B cell (primary cell): ENCODE results near the gene TBX4. TPM values are rescaled to one million over a fixed set of nuclear protein-coding genes. Genes with fewer than 3 reads are reported as not detected.

Experiments
- ATAC-seq: fragments of 200-7000 bp; cut with Tn5 transposase; one replicate; pipeline ENCODE4 v1.10.0; 2021; ENCODE audit warnings: low read depth, mild to moderate bottlenecking, moderate number of reproducible peaks, moderate library complexity
- CTCF ChIA-PET: fragments of 350-600 bp; sonication (Branson Sonifier 250); formaldehyde crosslinking; loops from one replicate; lab custom pipeline; 2021; ENCODE audit warnings: antibody characterized with exemption, inconsistent platforms; lab: Charles Lee
- POLR2A ChIA-PET: fragments of 350-600 bp; sonication (Branson Sonifier 250); formaldehyde crosslinking; loops from one replicate; lab custom pipeline; 2021; ENCODE audit warnings: antibody characterized with exemption; lab: Charles Lee
- DNase-seq: peaks from one replicate; pipeline ENCODE4 v3.0.0; 2013
- H2AFZ ChIP-seq: 2 replicates; pipeline ENCODE4 v1.6.1; 2012; ENCODE audit warnings: mild to moderate bottlenecking, low read depth, low read length; ENCODE audit not compliant: insufficient read depth, poor library complexity, severe bottlenecking
- H3K27ac ChIP-seq, 2 donors: 1 replicate in 1 of 2; 2 replicates in 1 of 2; pipeline ENCODE4 v1.5.1; 2012 to 2013; ENCODE audit warnings: low read length in 2 of 2, mild to moderate bottlenecking in 2 of 2, moderate library complexity in 1 of 2
- H3K27me3 ChIP-seq, 4 experiments: fragments of 200-600 bp in 1 of 4; sonication (generic) in 1 of 4; replicated peaks in 1 of 4; 1 replicate in 2 of 4; 2 replicates in 2 of 4; pipeline versions ENCODE4 v1.6.1 to v1.7.0; 2013 to 2016; ENCODE audit warnings: low read length in 3 of 4, mild to moderate bottlenecking in 2 of 4, mixed read lengths in 1 of 4, moderate library complexity in 1 of 4; ENCODE audit not compliant: insufficient read depth in 4 of 4, control insufficient read depth in 3 of 4; ENCODE audit errors: control extremely low read depth in 1 of 4
- H3K36me3 ChIP-seq, 2 experiments: replicated peaks in 1 of 2; 1 replicate in 1 of 2; 2 replicates in 1 of 2; pipeline versions ENCODE4 v1.6.1 to v1.7.1; 2013; ENCODE audit warnings: low read length in 1 of 2; ENCODE audit not compliant: insufficient read depth in 2 of 2, control insufficient read depth in 1 of 2; ENCODE audit errors: control extremely low read depth in 1 of 2, extremely low read depth in 1 of 2
- H3K4me1 ChIP-seq, 2 donors: fragments of 200-600 bp in 1 of 2; sonication (generic) in 1 of 2; 1 replicate in 1 of 2; 2 replicates in 1 of 2; pipeline versions ENCODE4 v1.5.1 to v1.6.1; 2013 to 2017; ENCODE audit warnings: low read length in 2 of 2; ENCODE audit not compliant: control insufficient read depth in 2 of 2, insufficient read depth in 2 of 2
- H3K4me2 ChIP-seq: replicated peaks from 2 replicates; pipeline ENCODE3; 2012; ENCODE audit warnings: mild to moderate bottlenecking, low read depth, low read length; ENCODE audit not compliant: poor library complexity, severe bottlenecking
- H3K4me3 ChIP-seq, 5 experiments: fragments of 200-600 bp in 1 of 5; sonication (generic) in 1 of 5; 1 replicate in 3 of 5; 2 replicates in 2 of 5; pipeline versions ENCODE4 v1.5.1 to v1.7.0; 2011 to 2016; ENCODE audit warnings: low read length in 4 of 5, mild to moderate bottlenecking in 4 of 5, low read depth in 2 of 5, control low read depth in 1 of 5, moderate library complexity in 1 of 5; ENCODE audit not compliant: insufficient read depth in 1 of 5; ENCODE audit errors: control extremely low read depth in 1 of 5, extremely low read depth in 1 of 5
- H3K79me2 ChIP-seq: fragments of 200-600 bp; sonication (generic); one replicate; pipeline ENCODE4 v1.6.0; 2016; ENCODE audit warnings: low read length; ENCODE audit not compliant: control insufficient read depth, insufficient read depth
- H3K9ac ChIP-seq: fragments of 200-600 bp; sonication (generic); 2 replicates; pipeline ENCODE4 v1.6.1; 2017; ENCODE audit warnings: mild to moderate bottlenecking, low read length, moderate library complexity
- H3K9me3 ChIP-seq, 3 donors: one replicate each; pipeline versions ENCODE4 v1.6.1 to v1.7.1; 2013; ENCODE audit warnings: low read length in 2 of 3; ENCODE audit not compliant: control insufficient read depth in 2 of 3, insufficient read depth in 1 of 3; ENCODE audit errors: control extremely low read depth in 1 of 3
- H4K20me1 ChIP-seq: 2 replicates; pipeline ENCODE4 v1.6.0; 2012; ENCODE audit warnings: mild to moderate bottlenecking, low read length; ENCODE audit not compliant: insufficient read depth, control insufficient read depth, poor library complexity, severe bottlenecking
- H3K27ac Mint-ChIP-seq: one replicate; pipeline ENCODE4 v1.8.0; 2021; ENCODE audit warnings: mixed read lengths
- H3K27me3 Mint-ChIP-seq: one replicate; pipeline ENCODE4 v1.8.0; 2021; ENCODE audit warnings: mixed read lengths
- H3K4me1 Mint-ChIP-seq: one replicate; pipeline ENCODE4 v1.8.0; 2021; ENCODE audit warnings: mixed read lengths
- H3K4me3 Mint-ChIP-seq: one replicate; pipeline ENCODE4 v1.8.0; 2021; ENCODE audit warnings: mixed read lengths
- H3K9me3 Mint-ChIP-seq: one replicate; pipeline ENCODE4 v1.8.0; 2022; ENCODE audit warnings: mixed read lengths; ENCODE audit not compliant: insufficient read depth
- CTCF ChIP-seq: fragments of 200-600 bp; IDR thresholded peaks from one replicate; pipeline ENCODE4 v1.8.0; 2022; ENCODE audit warnings: antibody characterized with exemption, mild to moderate bottlenecking
- EZH2 ChIP-seq: IDR thresholded peaks from 2 replicates; pipeline ENCODE4 v1.6.1; 2012; ENCODE audit warnings: borderline replicate concordance, low read depth, mild to moderate bottlenecking, moderate library complexity, low read length; ENCODE audit not compliant: insufficient read depth, poor library complexity, severe bottlenecking
- whole genome bisulfite sequencing: methylation state at CpG from one replicate; pipeline ENCODE4 v1.1.5; 2013; ENCODE audit warnings: missing lambda C conversion rate; ENCODE audit not compliant: insufficient coverage; 5-methylcytosine and 5-hydroxymethylcytosine counted together
- intact Hi-C: fragments of 100-400 bp; cut with micrococcal nuclease; formaldehyde crosslinking; loops from one replicate; pipeline ENCODE4 v1.10.0; 2022
- polyA plus RNA-seq: library from polyadenylated mRNA; depleted of rRNA; stranded (reverse); fragments of >200 nt; gene quantifications from 2 replicates; pipeline ENCODE4 v1.2.3, GENCODE V29; 2012
- total RNA-seq, 2 donors: library from RNA; stranded (reverse); fragments of 120-200 nt in 1 of 2; gene quantifications; 1 replicate in 1 of 2; 2 replicates in 1 of 2; pipeline versions ENCODE4 v1.2.3 to v1.2.4, GENCODE V29; 2013 to 2022

Gene TBX4
- total and polyA plus RNA-seq, 2 donors (not counting 1 experiment from before 2014, with no cell fraction given): not detected

- no peak overlapping the region for H3K9ac ChIP-seq
- H3K27ac Mint-ChIP-seq: no peak overlapping the region
- ATAC-seq: no peak
- no peak overlapping the region for H3K27ac ChIP-seq
- CTCF ChIA-PET: interaction anchor here (0.6 to 0.7 kb wide), 3 partner anchors 47 to 433 kb away, joined by 3 read pairs; no protein-coding TSS in a partner anchor
- TF ChIP-seq CTCF: no peak
- TF ChIP-seq EZH2: no peak
- H3K4me3 Mint-ChIP-seq: no peak overlapping the region
- H3K4me2 ChIP-seq: no peak overlapping the region
- H2AFZ ChIP-seq: no peak overlapping the region
- 91% methylated on average over 2 of the region's 4 CpGs for WGBS
- peaks cover 58% of the 10 kb centered on the region for H3K27me3 Mint-ChIP-seq
- intact Hi-C loops: no loop called here
- no peak overlapping the region for H3K4me3 ChIP-seq
- H3K4me1 Mint-ChIP-seq: peaks cover 4% of the 10 kb centered on the region
- peaks cover 0 to 43% (median 7%) of the 10 kb centered on the region in 4 experiments for H3K27me3 ChIP-seq
- no peak for DNase-seq
- H3K79me2 ChIP-seq: no peaks in the 10 kb centered on the region
- no peaks in the 10 kb centered on the region for H3K9me3 Mint-ChIP-seq
- POLR2A ChIA-PET: no interaction called here
- H3K9me3 ChIP-seq: no peaks in the 10 kb centered on the region
- H3K4me1 ChIP-seq: peaks cover 6 to 7% of the 10 kb centered on the region in 2 donors
- no peaks in the 10 kb centered on the region for H4K20me1 ChIP-seq
- H3K36me3 ChIP-seq: no peaks in the 10 kb centered on the region
Measured at GRCh38 chr17:61420052-61420451, 32.2 kb upstream of the TBX4 start.

- Mint-ChIP-seq H3K27me3 (peaks cover 63% of the 10 kb centered on the region), H3K4me1 (peaks cover 4% of the 10 kb centered on the region), H3K9me3 (no peaks in the 10 kb centered on the region), H3K4me3 (no peak overlapping the region), H3K27ac (no peak overlapping the region)
- CTCF ChIA-PET: interaction anchor here (0.6 to 1.3 kb wide), 2 partner anchors 9 to 433 kb away, joined by 3 to 5 read pairs; no protein-coding TSS in a partner anchor
- WGBS: 91% methylated on average over 3 of the region's 4 CpGs
- H4K20me1 ChIP-seq: no peaks in the 10 kb centered on the region
- TF ChIP-seq EZH2 (no peak), CTCF (no peak)
- no peak overlapping the region for H3K4me3 ChIP-seq
- no peak overlapping the region for H2AFZ ChIP-seq
- H3K79me2 ChIP-seq: no peaks in the 10 kb centered on the region
- no peak overlapping the region for H3K4me2 ChIP-seq
- no peaks in the 10 kb centered on the region for H3K9me3 ChIP-seq
- no peak for ATAC-seq
- H3K36me3 ChIP-seq: no peaks in the 10 kb centered on the region
- POLR2A ChIA-PET: no interaction called here
- no peak overlapping the region for H3K27ac ChIP-seq
- no peak for DNase-seq
- no peak overlapping the region for H3K9ac ChIP-seq
- peaks cover 0 to 44% (median 7%) of the 10 kb centered on the region in 4 experiments for H3K27me3 ChIP-seq
- intact Hi-C loops: no loop called here
- peaks cover 6 to 7% of the 10 kb centered on the region in 2 donors for H3K4me1 ChIP-seq
Measured at GRCh38 chr17:61420745-61421398, 31.4 kb upstream of the TBX4 start.
